ENCODE measurements around the gene CFAP45. TPM values are rescaled to one million over a fixed set of nuclear protein-coding genes. Genes with fewer than 3 reads are reported as not detected.

Gene CFAP45
- total RNA-seq, 1 donor from 2014 or later: 1.0 TPM

- peaks cover 22% of the 10 kb centered on the region for H3K27me3 Mint-ChIP-seq (ENCODE audit: unreplicated experiment)
- no peak overlapping the region for H3K4me3 Mint-ChIP-seq (ENCODE audit: unreplicated experiment)
- TF ChIP-seq CTCF (IDR thresholded peaks at IDR 0.05; ENCODE audit: unreplicated experiment): peak; percentile 99
- H3K27ac Mint-ChIP-seq (ENCODE audit: unreplicated experiment): no peak overlapping the region
- no peaks in the 10 kb centered on the region for H3K4me1 Mint-ChIP-seq (ENCODE audit: unreplicated experiment)
- H3K36me3 Mint-ChIP-seq (ENCODE audit: low read depth, unreplicated experiment): peaks cover 12% of the 10 kb centered on the region
- DNase-seq (ENCODE audit: low spot score): peak; percentile 93
- no peaks in the 10 kb centered on the region for H3K9me3 Mint-ChIP-seq (ENCODE audit: unreplicated experiment)
These were observed 36.4 kb upstream of the CFAP45 start for GRCh38 chr1:159936273-159936904.

GRCh38 chr1:159935719-159936272, 35.8 kb upstream of the CFAP45 start:
- no peak for DNase-seq (ENCODE audit: low spot score)
- H3K9me3 Mint-ChIP-seq (ENCODE audit: unreplicated experiment): no peaks in the 10 kb centered on the region
- no peak overlapping the region for H3K4me3 Mint-ChIP-seq (ENCODE audit: unreplicated experiment)
- no peaks in the 10 kb centered on the region for H3K4me1 Mint-ChIP-seq (ENCODE audit: unreplicated experiment)
- no peak overlapping the region for H3K27ac Mint-ChIP-seq (ENCODE audit: unreplicated experiment)
- peaks cover 22% of the 10 kb centered on the region for H3K27me3 Mint-ChIP-seq (ENCODE audit: unreplicated experiment)
- TF ChIP-seq CTCF (IDR thresholded peaks at IDR 0.05; ENCODE audit: unreplicated experiment): no peak
- peaks cover 12% of the 10 kb centered on the region for H3K36me3 Mint-ChIP-seq (ENCODE audit: low read depth, unreplicated experiment)

GRCh38 chr1:159935305-159935704, 35.3 kb upstream of the CFAP45 start:
- no peak for DNase-seq (ENCODE audit: low spot score)
- no peak overlapping the region for H3K27ac Mint-ChIP-seq (ENCODE audit: unreplicated experiment)

GRCh38 chr1:159934136-159935039, 34.4 kb upstream of the CFAP45 start:
- Mint-ChIP-seq H3K27me3 (ENCODE audit: unreplicated experiment) (peaks cover 18% of the 10 kb centered on the region), H3K4me3 (ENCODE audit: unreplicated experiment) (no peak overlapping the region), H3K36me3 (ENCODE audit: low read depth, unreplicated experiment) (peaks cover 12% of the 10 kb centered on the region), H3K9me3 (ENCODE audit: unreplicated experiment) (no peaks in the 10 kb centered on the region), H3K4me1 (ENCODE audit: unreplicated experiment) (no peaks in the 10 kb centered on the region), H3K27ac (ENCODE audit: unreplicated experiment) (peak overlapping the region; percentile 46)
- DNase-seq (ENCODE audit: low spot score): no peak
- no peak for TF ChIP-seq CTCF (IDR thresholded peaks at IDR 0.05; ENCODE audit: unreplicated experiment)

More at GRCh38 chr1:159935305-159935704, 35.3 kb upstream of the CFAP45 start:
- Mint-ChIP-seq H3K27me3 (ENCODE audit: unreplicated experiment) (peaks cover 21% of the 10 kb centered on the region), H3K9me3 (ENCODE audit: unreplicated experiment) (no peaks in the 10 kb centered on the region), H3K4me1 (ENCODE audit: unreplicated experiment) (no peaks in the 10 kb centered on the region), H3K36me3 (ENCODE audit: low read depth, unreplicated experiment) (peaks cover 12% of the 10 kb centered on the region), H3K4me3 (ENCODE audit: unreplicated experiment) (no peak overlapping the region)
- TF ChIP-seq CTCF (IDR thresholded peaks at IDR 0.05; ENCODE audit: unreplicated experiment): no peak
